ENCODE results near the gene QTRT2. TPM values are rescaled to one million over a fixed set of nuclear protein-coding genes. Genes with fewer than 3 reads are reported as not detected.

Gene QTRT2
- total and polyA plus RNA-seq, 11 donors: 2.0 to 12.2 (median 5.7) TPM

DNA sequence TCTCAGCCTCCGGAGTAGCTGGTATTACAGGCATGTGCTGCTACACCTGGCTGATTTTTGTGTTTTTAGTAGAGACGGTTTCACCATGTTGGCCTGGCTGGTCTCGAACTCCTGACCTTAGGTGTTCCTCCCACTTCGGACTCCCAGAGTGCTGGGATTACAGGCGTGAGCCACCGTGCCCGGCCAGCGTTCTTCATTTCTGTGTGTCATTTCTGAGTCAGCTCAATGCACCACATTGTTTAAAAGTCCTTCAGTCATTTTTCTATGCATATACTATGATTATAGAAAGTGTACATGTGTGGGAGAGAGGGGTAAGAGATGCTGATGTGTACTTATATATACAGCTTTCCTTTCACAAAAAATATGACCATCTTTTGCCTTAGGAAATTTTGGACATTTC lies 2.1 kb downstream of the QTRT2 start:
- DNase-seq (no peak), ATAC-seq (no peak)
- peaks cover 0 to 7% (median 0%) of the 10 kb centered on the region in 9 donors for H3K36me3 ChIP-seq
- no peaks in the 10 kb centered on the region for H3K9me3 ChIP-seq
- no peak overlapping the region for H3K4me3 ChIP-seq
- 88 to 94% (median 91%) methylated on average over 8 of the region's 8 CpGs for WGBS, 4 donors
- H3K4me1 ChIP-seq: peaks cover 0 to 28% (median 15%) of the 10 kb centered on the region in 12 donors
- intact Hi-C loops (cut with DNase I): loop anchor here in 7 of 10 donors (5.0 to 10.0 kb wide), 5 partner anchors 94 to 321 kb away; partner anchors contain the start of genes ATP6V1A (in 3 of the 7), NAA50 (in 3 of the 7) and ZDHHC23 (in 1 of the 7)
- no peaks in the 10 kb centered on the region for H3K27me3 ChIP-seq
- TF ChIP-seq, protein P1, sequence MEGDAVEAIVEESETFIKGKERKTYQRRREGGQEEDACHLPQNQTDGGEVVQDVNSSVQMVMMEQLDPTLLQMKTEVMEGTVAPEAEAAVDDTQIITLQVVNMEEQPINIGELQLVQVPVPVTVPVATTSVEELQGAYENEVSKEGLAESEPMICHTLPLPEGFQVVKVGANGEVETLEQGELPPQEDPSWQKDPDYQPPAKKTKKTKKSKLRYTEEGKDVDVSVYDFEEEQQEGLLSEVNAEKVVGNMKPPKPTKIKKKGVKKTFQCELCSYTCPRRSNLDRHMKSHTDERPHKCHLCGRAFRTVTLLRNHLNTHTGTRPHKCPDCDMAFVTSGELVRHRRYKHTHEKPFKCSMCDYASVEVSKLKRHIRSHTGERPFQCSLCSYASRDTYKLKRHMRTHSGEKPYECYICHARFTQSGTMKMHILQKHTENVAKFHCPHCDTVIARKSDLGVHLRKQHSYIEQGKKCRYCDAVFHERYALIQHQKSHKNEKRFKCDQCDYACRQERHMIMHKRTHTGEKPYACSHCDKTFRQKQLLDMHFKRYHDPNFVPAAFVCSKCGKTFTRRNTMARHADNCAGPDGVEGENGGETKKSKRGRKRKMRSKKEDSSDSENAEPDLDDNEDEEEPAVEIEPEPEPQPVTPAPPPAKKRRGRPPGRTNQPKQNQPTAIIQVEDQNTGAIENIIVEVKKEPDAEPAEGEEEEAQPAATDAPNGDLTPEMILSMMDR (IDR thresholded peaks at IDR 0.05): no peak
- TF ChIP-seq POLR2A (IDR thresholded peaks at IDR 0.05): no peak
- H3K27ac ChIP-seq: no peak overlapping the region

DNA sequence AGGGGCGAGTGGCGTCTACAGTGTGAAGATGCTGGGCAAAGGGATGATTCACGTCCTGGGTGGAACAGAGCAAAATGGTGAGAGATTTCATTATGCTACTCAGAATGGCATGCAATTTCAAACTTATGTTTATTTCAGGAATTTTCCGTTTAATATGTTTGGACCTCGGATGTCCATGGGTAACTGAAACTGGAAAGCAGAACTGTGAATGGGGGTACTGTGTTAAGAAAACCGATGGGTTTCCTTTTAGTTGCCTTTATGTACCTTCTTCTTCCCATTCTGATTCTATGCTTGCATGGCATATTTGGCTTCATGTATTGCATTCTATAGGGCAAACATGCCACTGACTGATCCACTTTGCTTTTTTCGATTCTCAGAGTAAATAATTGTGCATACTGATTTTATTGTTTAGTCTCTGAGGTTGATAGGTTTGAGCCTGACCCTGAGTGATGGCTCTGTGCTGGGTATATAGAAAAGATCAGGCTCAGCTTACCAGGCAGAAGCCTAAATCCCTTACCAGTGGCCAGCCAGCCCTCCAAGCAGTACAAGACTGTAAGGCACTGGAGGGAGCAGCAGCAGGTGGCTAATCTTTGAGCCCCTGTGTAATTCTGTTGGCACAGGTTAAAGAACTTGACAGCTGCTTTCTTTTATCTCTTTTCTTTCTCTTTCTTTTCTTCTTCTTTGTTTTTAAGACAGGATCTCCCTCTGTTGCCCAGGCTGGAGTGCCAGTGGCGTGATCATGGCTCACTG lies 4.5 kb downstream of the QTRT2 start:
- intact Hi-C loops (cut with DNase I): no loop called here
- no peak overlapping the region for H3K27ac ChIP-seq
- 94 to 95% (median 95%) methylated on average over 8 of the region's 8 CpGs for WGBS, 4 donors
- TF ChIP-seq POLR2A (IDR thresholded peaks at IDR 0.05): no peak
- TF ChIP-seq, protein P1 (IDR thresholded peaks at IDR 0.05): no peak
- H3K4me1 ChIP-seq: peaks cover 0 to 20% (median 11%) of the 10 kb centered on the region in 12 donors
- no peak overlapping the region for H3K4me3 ChIP-seq
- DNase-seq (no peak), ATAC-seq (no peak)
- H3K27me3 ChIP-seq: no peaks in the 10 kb centered on the region
- H3K9me3 ChIP-seq: no peaks in the 10 kb centered on the region
- H3K36me3 ChIP-seq: peaks cover 0 to 19% (median 10%) of the 10 kb centered on the region in 9 donors

DNA sequence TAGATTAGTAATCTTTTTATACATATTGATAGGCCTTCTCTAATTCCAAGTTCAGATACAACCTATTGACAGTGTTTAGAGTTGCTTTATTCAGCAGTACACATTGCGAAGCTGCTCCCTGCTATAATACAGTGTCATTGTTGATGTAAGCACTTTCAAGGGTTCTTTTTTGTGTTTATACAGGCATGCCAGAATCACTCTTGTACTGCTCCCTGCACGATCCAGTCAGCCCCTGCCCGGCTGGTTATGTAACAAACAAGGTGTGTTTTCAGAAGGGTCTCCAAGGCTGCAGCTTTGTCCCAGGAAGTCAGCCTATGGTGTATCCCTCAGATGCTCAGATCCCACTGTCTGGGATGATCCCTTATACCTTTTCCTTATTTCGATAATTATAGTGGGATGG lies 11.3 kb downstream of the QTRT2 start:
- H3K27ac ChIP-seq: no peak overlapping the region

DNA sequence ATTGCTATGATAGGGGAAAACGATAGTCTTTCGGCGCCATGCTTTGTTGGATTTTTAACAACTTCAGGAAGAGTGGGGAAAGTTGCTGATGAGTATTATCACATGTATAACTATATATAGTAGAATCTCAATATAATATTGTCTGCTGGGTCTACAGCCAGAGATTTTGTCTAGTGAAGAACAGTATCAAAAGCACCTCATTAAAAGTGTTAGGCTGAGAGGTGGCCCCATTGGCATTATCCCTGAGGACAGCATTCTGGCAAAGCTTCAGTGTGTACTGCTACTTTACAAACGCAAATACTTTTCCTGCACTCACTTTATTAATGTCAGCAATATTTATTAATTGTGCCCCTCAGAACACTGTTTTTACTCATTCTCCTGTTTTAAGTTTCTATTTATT lies 11.8 kb downstream of the QTRT2 start:
- Histone ChIP-seq H3K36me3 (peaks cover 0 to 88% (median 72%) of the 10 kb centered on the region in 9 donors), H3K4me3 (no peak overlapping the region), H3K4me1 (no peaks in the 10 kb centered on the region), H3K9me3 (no peaks in the 10 kb centered on the region), H3K27me3 (no peaks in the 10 kb centered on the region), H3K27ac (no peak overlapping the region)
- DNase-seq (no peak), ATAC-seq (no peak)
- WGBS, 4 donors: 94 to 97% (median 96%) methylated on average over 4 of the region's 4 CpGs
- intact Hi-C loops (cut with DNase I): no loop called here
- TF ChIP-seq, protein P1 (IDR thresholded peaks at IDR 0.05): no peak
- no peak for TF ChIP-seq POLR2A (IDR thresholded peaks at IDR 0.05)

More for the DNA sequence above, 11.3 kb downstream of the QTRT2 start:
- TF ChIP-seq, protein P1 (IDR thresholded peaks at IDR 0.05): no peak
- no peak for TF ChIP-seq POLR2A (IDR thresholded peaks at IDR 0.05)
- Histone ChIP-seq H3K9me3 (no peaks in the 10 kb centered on the region), H3K36me3 (peaks cover 0 to 83% (median 67%) of the 10 kb centered on the region in 9 donors), H3K4me3 (no peak overlapping the region), H3K27me3 (no peaks in the 10 kb centered on the region), H3K4me1 (no peaks in the 10 kb centered on the region)
- ATAC-seq (no peak), DNase-seq (no peak)
- WGBS, 4 donors: 91 to 97% (median 96%) methylated on average over 4 of the region's 4 CpGs
- intact Hi-C loops (cut with DNase I): no loop called here
